Heart right ventricle (tissue), 16 donors: ENCODE data around the gene SOX8. TPM values are rescaled to one million over a fixed set of nuclear protein-coding genes. Genes with fewer than 3 reads are reported as not detected.

Experiments used
- ATAC-seq, 8 donors: fragments of 200-7000 bp; cut with Tn5 transposase; one replicate each; pipeline ENCODE4 v1.9.1; 2020; ENCODE audit warnings: mild to moderate bottlenecking in 8 of 8, moderate library complexity in 8 of 8, moderate number of reproducible peaks in 1 of 8
- DNase-seq, 2 donors: peaks; one replicate each; pipeline ENCODE4 v3.0.0-alpha.2; 2020
- H3K27ac ChIP-seq, 10 donors: fragments of 200-600 bp; sonication (generic) in 2 of 10; one replicate each; pipeline versions ENCODE4 v1.5.0 to v1.8.0; 2020 to 2022; ENCODE audit warnings: mild to moderate bottlenecking in 3 of 10
- H3K27me3 ChIP-seq, 7 donors: fragments of 200-600 bp; one replicate each; pipeline ENCODE4 v1.8.0; 2021 to 2022; ENCODE audit warnings: mild to moderate bottlenecking in 2 of 7
- H3K36me3 ChIP-seq, 9 donors: fragments of 200-600 bp; sonication (generic) in 1 of 9; one replicate each; pipeline versions ENCODE4 v1.5.0 to v1.8.0; 2020 to 2022; ENCODE audit warnings: mild to moderate bottlenecking in 2 of 9
- H3K4me1 ChIP-seq, 9 donors: fragments of 200-600 bp; sonication (generic) in 1 of 9; one replicate each; pipeline versions ENCODE4 v1.5.0 to v1.8.0; 2020 to 2022; ENCODE audit warnings: mild to moderate bottlenecking in 4 of 9
- H3K4me3 ChIP-seq, 10 donors: fragments of 200-600 bp; sonication (generic) in 2 of 10; one replicate each; pipeline versions ENCODE4 v1.5.0 to v1.8.0; 2020 to 2022; ENCODE audit warnings: mild to moderate bottlenecking in 7 of 10, moderate library complexity in 2 of 10
- H3K9me3 ChIP-seq, 11 donors: fragments of 200-600 bp in 10 of 11; sonication (generic) in 2 of 11; one replicate each; pipeline versions ENCODE4 v1.5.0 to v1.8.0; 2013 to 2022; ENCODE audit warnings: mild to moderate bottlenecking in 2 of 11, control low read depth in 1 of 11, moderate library complexity in 1 of 11
- CTCF ChIP-seq, 9 donors: fragments of 200-600 bp; sonication (generic) in 2 of 9; IDR thresholded peaks; one replicate each; pipeline versions ENCODE4 v1.5.0 to v1.8.0; 2021 to 2022; ENCODE audit warnings: antibody characterized with exemption in 9 of 9, mild to moderate bottlenecking in 5 of 9, moderate library complexity in 1 of 9
- WGBS, 2 donors: extraction: QIAGEN DNeasy Blood & Tissue Kit; methylation state at CpG; one replicate each; pipeline ENCODE4 v1.1.7; 2013; ENCODE audit warnings: inconsistent platforms in 1 of 2; 5-methylcytosine and 5-hydroxymethylcytosine counted together
- intact Hi-C, 10 donors: fragments of 100-400 bp; cut with DNase I; formaldehyde crosslinking; loops; one replicate each; pipeline versions ENCODE4 v1.11.1 to v1.14.2; 2022
- polyA plus RNA-seq, 2 donors: library from polyadenylated mRNA; stranded (reverse); fragments of 200-250 nt; gene quantifications; one replicate each; pipeline ENCODE4 v1.2.3, GENCODE V29; 2013
- total RNA-seq, 10 donors: library from RNA; stranded (reverse); fragmentation: NEBNext Ultra II Directional in 3 of 10; extraction: Animal tissue kit (Norgen Biotek cat#: 25700) in 3 of 10; gene quantifications; one replicate each; pipeline versions ENCODE4 v1.2.1 to v1.2.4, GENCODE V29; 2021 to 2023
- donor health status: Arrhythmogenic right ventricular cardiomyopathy.
- donor health status: ischemic (EF 13 %, LVEDD 7.1; RV severe dilation, severe dysfunction).
- donor health status: healthy with polysubstance abuse.
- donor health status: DM: no; HTN: yes; CAD: no.
- donor health status: DM: no; HTN: no; CAD: no.
- donor health status: ischemic (EF 25% LVEDD 6.9; RV normal size, moderate dysfunction).
- donor health status: ischemic (EF 25% LVEDD 5.7; RV mildly dilated, moderate dysfunction).
- donor health status: healthy.
- donor health status: DM: yes; HTN: yes; CAD: no.
- donor health status: Ischemic cardiomyopathy.
- donor health status: ischemic (EF 35%, LVEDD 5.7; RV mildly dilated, moderate dysfunction).
- donor health status: nonischemic (EF 11% LVEDD 7.7; RV severe dilation, severe dysfunction).
- donor health status: DM: yes; HTN: yes; CAD: no.
- donor health status: PGD.
- donor health status: ischemic (EF 29% LVEDD 5.4; RV normal size, mild dysfunction).
- donor health status: nonischemic (EF 23%, LVEDD 6.1; RV moderate dilation, normal function).

Gene SOX8
- total and polyA plus RNA-seq, 12 donors, result 0.35 to 2.3 (median 1.0) TPM

GRCh38 chr16:1036166-1036565, 54.6 kb downstream of the SOX8 start:
- Histone ChIP-seq H3K4me3 (no peak overlapping the region), H3K9me3 (no peaks in the 10 kb centered on the region), H3K36me3 (no peaks in the 10 kb centered on the region), H3K4me1 (no peaks in the 10 kb centered on the region), H3K27ac (no peak overlapping the region), H3K27me3 (peaks cover 5 to 52% (median 43%) of the 10 kb centered on the region in 7 donors)
- TF ChIP-seq CTCF (IDR thresholded peaks at IDR 0.05), result no peak
- WGBS, 2 donors, result 58 to 59% methylated on average over 15 of the region's 15 CpGs
- ATAC-seq, result no peak
- DNase-seq, result peak in 1 of 2 donors; percentile 5
- intact Hi-C loops, result no loop called here

Other genes with a start within 250 kb of the SOX8 start
- gene CIAO3, start 240.8 kb upstream of the SOX8 start, total RNA-seq, result 10 to 100 TPM; 18.7 to 33.0 (median 24.1) TPM
- 10 to 100 TPM; 29.1 to 62.9 TPM for gene CIAO3, start 240.8 kb upstream of the SOX8 start, polyA plus RNA-seq
- 1 to 10 TPM in 1 of 10 donors, under 1 TPM in 2, not detected in 7; 0.17 to 4.0 (median 0.38) TPM for gene MSLN, start 221.0 kb upstream of the SOX8 start, total RNA-seq
- under 1 TPM in 1 of 2 donors, not detected in 1; 0.09 TPM for gene MSLN, start 221.0 kb upstream of the SOX8 start, polyA plus RNA-seq
- 10 to 100 TPM in 1 of 10 donors, 1 to 10 TPM in 9; 5.8 to 12.0 (median 7.9) TPM for gene RPUSD1, start 193.4 kb upstream of the SOX8 start, total RNA-seq
- 10 to 100 TPM; 13.7 to 23.3 TPM for gene RPUSD1, start 193.4 kb upstream of the SOX8 start, polyA plus RNA-seq
- gene CHTF18, start 193.2 kb upstream of the SOX8 start, total RNA-seq, result 1 to 10 TPM; 2.8 to 8.2 (median 5.2) TPM
- 1 to 10 TPM; 6.0 to 7.0 TPM for gene CHTF18, start 193.2 kb upstream of the SOX8 start, polyA plus RNA-seq
- gene GNG13, start 181.0 kb upstream of the SOX8 start, total RNA-seq, result not detected
- gene GNG13, start 181.0 kb upstream of the SOX8 start, polyA plus RNA-seq, result not detected
- 10 to 100 TPM in 2 of 10 donors, 1 to 10 TPM in 8; 5.7 to 14.2 (median 7.6) TPM for gene LMF1, start 10.8 kb upstream of the SOX8 start, total RNA-seq
- 10 to 100 TPM in 1 of 2 donors, 1 to 10 TPM in 1; 5.1 to 15.4 TPM for gene LMF1, start 10.8 kb upstream of the SOX8 start, polyA plus RNA-seq
- gene SSTR5, start 91.0 kb downstream of the SOX8 start, total RNA-seq, result 10 to 100 TPM in 3 of 10 donors, 1 to 10 TPM in 7; 2.1 to 32.0 (median 6.5) TPM
- gene SSTR5, start 91.0 kb downstream of the SOX8 start, polyA plus RNA-seq, result 1 to 10 TPM in 1 of 2 donors, under 1 TPM in 1; 0.39 to 1.4 TPM
- gene C1QTNF8, start 114.5 kb downstream of the SOX8 start, total RNA-seq, result under 1 TPM in 1 of 10 donors, not detected in 9; 0.15 TPM
- gene C1QTNF8, start 114.5 kb downstream of the SOX8 start, polyA plus RNA-seq, result not detected
- gene CACNA1H, start 171.3 kb downstream of the SOX8 start, total RNA-seq, result 1 to 10 TPM; 1.7 to 6.0 (median 2.2) TPM
- gene CACNA1H, start 171.3 kb downstream of the SOX8 start, polyA plus RNA-seq, result 1 to 10 TPM; 7.1 to 8.7 TPM
- gene TPSG1, start 243.5 kb downstream of the SOX8 start, total RNA-seq, result under 1 TPM in 1 of 10 donors, not detected in 9; 0.37 TPM
- gene TPSG1, start 243.5 kb downstream of the SOX8 start, polyA plus RNA-seq, result under 1 TPM in 1 of 2 donors, not detected in 1; 0.06 TPM
- gene TPSB2, start 248.4 kb downstream of the SOX8 start, total RNA-seq, result 1 to 10 TPM in 7 of 10 donors, under 1 TPM in 3; 0.33 to 5.2 (median 1.8) TPM
- 1 to 10 TPM; 1.7 to 6.4 TPM for gene TPSB2, start 248.4 kb downstream of the SOX8 start, polyA plus RNA-seq